HEK293 (cell line): Measurements from ENCODE around the gene TRPM5.

Source experiments
- CTCF ChIA-PET: fragments of 350-600 bp; formaldehyde crosslinking; extraction: SDS; loops from one replicate; lab custom pipeline; 2021; ENCODE audit warnings: antibody characterized with exemption; lab: Yijun Ruan, JAX
- POLR2A ChIA-PET: fragments of 300-600 bp; formaldehyde crosslinking; extraction: SDS; loops from one replicate; lab custom pipeline; 2020; ENCODE audit warnings: antibody characterized with exemption, inconsistent platforms; lab: Yijun Ruan, JAX
- H3K27ac ChIP-seq: fragments of 200-500 bp; sonication (Bioruptor generic); 2 replicates; pipeline ENCODE4 v1.5.1; 2014; ENCODE audit warnings: low read depth, low read length, control low read depth, inconsistent platforms; ENCODE audit errors: extremely low read depth
- H3K36me3 ChIP-seq, 2 experiments: fragments of 200-500 bp in 1 of 2; sonication (Bioruptor generic) in 1 of 2; 1 replicate in 1 of 2; 2 replicates in 1 of 2; pipeline ENCODE4 v1.5.1; 2014 to 2017; ENCODE audit warnings: inconsistent platforms in 2 of 2, low read length in 2 of 2; ENCODE audit not compliant: control insufficient read depth in 2 of 2, insufficient read depth in 1 of 2
- H3K4me1 ChIP-seq: fragments of 200-500 bp; sonication (Bioruptor generic); 2 replicates; pipeline ENCODE4 v1.5.1; 2014; ENCODE audit warnings: mild to moderate bottlenecking, low read length, inconsistent platforms; ENCODE audit not compliant: control insufficient read depth, insufficient read depth
- H3K4me3 ChIP-seq: 2 replicates; pipeline ENCODE4 v1.5.1; 2011; ENCODE audit warnings: low read depth, mild to moderate bottlenecking, control low read depth, low read length, moderate library complexity
- H3K9me3 ChIP-seq: fragments of 200-500 bp; sonication (Bioruptor generic); 2 replicates; pipeline ENCODE4 v1.5.1; 2014; ENCODE audit warnings: low read depth, low read length, inconsistent platforms; ENCODE audit not compliant: control insufficient read depth, insufficient read depth
- PRDM10 ChIP-seq: fragments of 450-650 bp; formaldehyde crosslinking; IDR thresholded peaks from 2 replicates; pipeline ENCODE4 v1.5.1; 2016; ENCODE audit warnings: missing biosample characterization, missing genetic modification characterization
- RBAK ChIP-seq: fragments of 450-650 bp; formaldehyde crosslinking; IDR thresholded peaks from 2 replicates; pipeline ENCODE4 v1.5.1; 2016; ENCODE audit warnings: missing biosample characterization, missing genetic modification characterization
- SP3 ChIP-seq: fragments of 450-650 bp; formaldehyde crosslinking; IDR thresholded peaks from 2 replicates; pipeline ENCODE4 v1.5.1; 2016; ENCODE audit warnings: missing biosample characterization, missing genetic modification characterization
- ZFP69B ChIP-seq: fragments of 450-650 bp; formaldehyde crosslinking; IDR thresholded peaks from 2 replicates; pipeline ENCODE4 v1.5.1; 2016; ENCODE audit warnings: missing biosample characterization, missing genetic modification characterization
- ZNF16 ChIP-seq: fragments of 450-650 bp; formaldehyde crosslinking; IDR thresholded peaks from 2 replicates; pipeline ENCODE4 v1.5.1; 2016; ENCODE audit warnings: low read depth, missing biosample characterization, missing genetic modification characterization
- ZNF214 ChIP-seq: fragments of 450-650 bp; formaldehyde crosslinking; IDR thresholded peaks from 2 replicates; pipeline ENCODE4 v1.5.1; 2017; ENCODE audit warnings: missing biosample characterization, mild to moderate bottlenecking, missing genetic modification characterization, borderline replicate concordance
- ZNF24 ChIP-seq: fragments of 450-650 bp; formaldehyde crosslinking; IDR thresholded peaks from 2 replicates; pipeline ENCODE4 v1.5.1; 2016; ENCODE audit warnings: missing biosample characterization, missing genetic modification characterization
- ZNF324 ChIP-seq: fragments of 450-650 bp; formaldehyde crosslinking; IDR thresholded peaks from 2 replicates; pipeline ENCODE4 v1.5.1; 2016; ENCODE audit warnings: missing biosample characterization, missing genetic modification characterization
- ZNF37A ChIP-seq: fragments of 450-650 bp; IDR thresholded peaks from 2 replicates; pipeline ENCODE4 v1.5.1; 2018; ENCODE audit warnings: missing biosample characterization, missing genetic modification characterization
- ZNF391 ChIP-seq: fragments of 450-650 bp; formaldehyde crosslinking; IDR thresholded peaks from 2 replicates; pipeline ENCODE4 v1.5.1; 2016; ENCODE audit warnings: low read depth, missing biosample characterization, missing genetic modification characterization, borderline replicate concordance
- ZNF529 ChIP-seq: fragments of 450-650 bp; formaldehyde crosslinking; IDR thresholded peaks from 2 replicates; pipeline ENCODE4 v1.5.1; 2017; ENCODE audit warnings: missing genetic modification characterization, missing biosample characterization; ENCODE audit not compliant: insufficient replicate concordance
- ZNF530 ChIP-seq: fragments of 450-650 bp; formaldehyde crosslinking; IDR thresholded peaks from 2 replicates; pipeline ENCODE4 v1.5.1; 2016; ENCODE audit warnings: low read depth, missing biosample characterization, missing genetic modification characterization
- ZNF544 ChIP-seq: fragments of 450-650 bp; formaldehyde crosslinking; IDR thresholded peaks from 2 replicates; pipeline ENCODE4 v1.5.0; 2017; ENCODE audit warnings: missing biosample characterization, missing genetic modification characterization
- ZNF596 ChIP-seq: fragments of 450-650 bp; IDR thresholded peaks from 2 replicates; pipeline ENCODE4 v1.5.0; 2018; ENCODE audit warnings: missing biosample characterization, mild to moderate bottlenecking, missing genetic modification characterization, moderate library complexity
- ZNF692 ChIP-seq: fragments of 450-650 bp; formaldehyde crosslinking; IDR thresholded peaks from 2 replicates; pipeline ENCODE4 v1.5.1; 2016; ENCODE audit warnings: missing biosample characterization, missing genetic modification characterization
- ZNF785 ChIP-seq: fragments of 450-650 bp; formaldehyde crosslinking; IDR thresholded peaks from 2 replicates; pipeline ENCODE4 v1.5.1; 2016; ENCODE audit warnings: missing biosample characterization, missing genetic modification characterization
- ZNF830 ChIP-seq: fragments of 450-650 bp; IDR thresholded peaks from 2 replicates; pipeline ENCODE4 v1.5.0; 2018; ENCODE audit warnings: missing biosample characterization, missing genetic modification characterization, low read depth, mild to moderate bottlenecking, moderate library complexity
- TF ChIP-seq, protein P1 (sequence below): fragments of 450-650 bp; formaldehyde crosslinking; IDR thresholded peaks from 2 replicates; pipeline ENCODE4 v1.5.1; 2017; ENCODE audit warnings: missing biosample characterization, missing genetic modification characterization
- TF ChIP-seq, protein P2 (sequence below): fragments of 450-650 bp; formaldehyde crosslinking; IDR thresholded peaks from 2 replicates; pipeline ENCODE4 v1.5.1; 2016; ENCODE audit warnings: missing biosample characterization, missing genetic modification characterization

Gene TRPM5

GRCh38 chr11:2448661-2449547 is 4.6 kb upstream of the TRPM5 start:
- Histone ChIP-seq H3K4me3 (no peak overlapping the region), H3K4me1 (no peaks in the 10 kb centered on the region), H3K27ac (no peak overlapping the region), H3K36me3 (no peaks in the 10 kb centered on the region), H3K9me3 (no peaks in the 10 kb centered on the region)
- POLR2A ChIA-PET, result no interaction called here
- TF ChIP-seq ZFP69B (tag by site-specific recombination) (no peak), RBAK (tag by site-specific recombination) (no peak), ZNF530 (tag by site-specific recombination) (no peak), ZNF16 (no peak), SP3 (tag by site-specific recombination) (no peak), ZNF24 (tag by site-specific recombination) (no peak), ZNF391 (tag by site-specific recombination) (no peak), PRDM10 (tag by site-specific recombination) (no peak), ZNF596 (tag by site-specific recombination) (no peak), ZNF692 (tag by site-specific recombination) (no peak), ZNF324 (tag by site-specific recombination) (no peak), ZNF544 (tag by site-specific recombination) (no peak), ZNF37A (tag by site-specific recombination) (no peak), ZNF830 (tag by site-specific recombination) (no peak), ZNF529 (tag by site-specific recombination) (no peak), ZNF214 (tag by site-specific recombination) (no peak), ZNF785 (tag by site-specific recombination) (no peak)
- TF ChIP-seq, protein P1, sequence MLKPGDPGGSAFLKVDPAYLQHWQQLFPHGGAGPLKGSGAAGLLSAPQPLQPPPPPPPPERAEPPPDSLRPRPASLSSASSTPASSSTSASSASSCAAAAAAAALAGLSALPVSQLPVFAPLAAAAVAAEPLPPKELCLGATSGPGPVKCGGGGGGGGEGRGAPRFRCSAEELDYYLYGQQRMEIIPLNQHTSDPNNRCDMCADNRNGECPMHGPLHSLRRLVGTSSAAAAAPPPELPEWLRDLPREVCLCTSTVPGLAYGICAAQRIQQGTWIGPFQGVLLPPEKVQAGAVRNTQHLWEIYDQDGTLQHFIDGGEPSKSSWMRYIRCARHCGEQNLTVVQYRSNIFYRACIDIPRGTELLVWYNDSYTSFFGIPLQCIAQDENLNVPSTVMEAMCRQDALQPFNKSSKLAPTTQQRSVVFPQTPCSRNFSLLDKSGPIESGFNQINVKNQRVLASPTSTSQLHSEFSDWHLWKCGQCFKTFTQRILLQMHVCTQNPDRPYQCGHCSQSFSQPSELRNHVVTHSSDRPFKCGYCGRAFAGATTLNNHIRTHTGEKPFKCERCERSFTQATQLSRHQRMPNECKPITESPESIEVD (tag by site-specific recombination), result no peak
- TF ChIP-seq, protein P2, sequence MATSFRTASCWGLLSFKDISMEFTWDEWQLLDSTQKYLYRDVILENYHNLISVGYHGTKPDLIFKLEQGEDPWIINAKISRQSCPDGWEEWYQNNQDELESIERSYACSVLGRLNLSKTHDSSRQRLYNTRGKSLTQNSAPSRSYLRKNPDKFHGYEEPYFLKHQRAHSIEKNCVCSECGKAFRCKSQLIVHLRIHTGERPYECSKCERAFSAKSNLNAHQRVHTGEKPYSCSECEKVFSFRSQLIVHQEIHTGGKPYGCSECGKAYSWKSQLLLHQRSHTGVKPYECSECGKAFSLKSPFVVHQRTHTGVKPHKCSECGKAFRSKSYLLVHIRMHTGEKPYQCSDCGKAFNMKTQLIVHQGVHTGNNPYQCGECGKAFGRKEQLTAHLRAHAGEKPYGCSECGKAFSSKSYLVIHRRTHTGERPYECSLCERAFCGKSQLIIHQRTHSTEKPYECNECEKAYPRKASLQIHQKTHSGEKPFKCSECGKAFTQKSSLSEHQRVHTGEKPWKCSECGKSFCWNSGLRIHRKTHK (tag by site-specific recombination), result no peak
- CTCF ChIA-PET, result no interaction called here
